K562 (cell line): ENCODE data around the gene UBR4. TPM values are rescaled to one million over a fixed set of nuclear protein-coding genes. Genes with fewer than 3 reads are reported as not detected.

Experiments used
- HIVEP1 ChIP-seq: fragments of 250-450 bp; sonication (Bioruptor Pico); IDR thresholded peaks from 2 replicates; pipeline ENCODE4 v1.4.0; 2020; ENCODE audit warnings: mild to moderate bottlenecking
- NR3C1 ChIP-seq: sonication (generic); formaldehyde crosslinking; IDR thresholded peaks from 2 replicates; pipeline ENCODE4 v1.8.1; 2022; ENCODE audit warnings: missing genetic modification reagents
- PHB2 ChIP-seq: fragments of 450-650 bp; IDR thresholded peaks from 2 replicates; pipeline ENCODE4 v1.6.1; 2017; ENCODE audit warnings: low read depth
- RBM15 ChIP-seq: fragments of 200-400 bp; formaldehyde crosslinking; IDR thresholded peaks from 2 replicates; pipeline ENCODE4 v1.6.1; 2018; ENCODE audit warnings: mild to moderate bottlenecking, low read length, moderate library complexity; ENCODE audit not compliant: insufficient read depth
- SIN3A ChIP-seq, 2 experiments: fragments of 150-350 bp in 1 of 2; IDR thresholded peaks; 2 replicates each; pipeline ENCODE4 v1.6.1; 2011 to 2016; ENCODE audit warnings: borderline replicate concordance in 2 of 2, low read depth in 2 of 2, low read length in 2 of 2, mild to moderate bottlenecking in 2 of 2, moderate library complexity in 2 of 2; ENCODE audit not compliant: control insufficient read depth in 1 of 2
- SMAD1 ChIP-seq: fragments of 150-350 bp; IDR thresholded peaks from 2 replicates; pipeline ENCODE4 v1.6.1; 2014; ENCODE audit warnings: low read length, low read depth; ENCODE audit not compliant: partially characterized antibody
- XRCC5 ChIP-seq: fragments of 200-400 bp; formaldehyde crosslinking; IDR thresholded peaks from 2 replicates; pipeline ENCODE4 v1.6.1; 2017; ENCODE audit warnings: low read depth, mild to moderate bottlenecking, low read length
- ZNF124 ChIP-seq: sonication (generic); formaldehyde crosslinking; IDR thresholded peaks from 2 replicates; pipeline ENCODE4 v1.8.1; 2022; ENCODE audit warnings: missing genetic modification reagents
- polyA plus RNA-seq, 8 experiments: library from polyadenylated mRNA; depleted of rRNA in 4 of 8; stranded (reverse) in 5 of 8; unstranded in 3 of 8; fragments of >200 nt; fragmentation: Nextera tagmentation in 2 of 8; fragmentation: Illumina TruSeq in 1 of 8; extraction: Ambion mirVana in 2 of 8; extraction: Trizol in 1 of 8; gene quantifications; 2 replicates each; pipeline versions ENCODE4 v1.2.1 to v1.2.3, GENCODE V29; 2011 to 2014; ENCODE audit warnings: inconsistent platforms in 1 of 8, missing spikeins in 1 of 8
- total RNA-seq, 7 experiments: library from RNA; depleted of rRNA in 6 of 7; stranded (reverse); fragments of >200 nt in 6 of 7; fragmentation: Illumina TruSeq in 2 of 7; extraction: Trizol in 2 of 7; gene quantifications; 2 replicates each; pipeline versions ENCODE4 v1.2.1 to v1.2.3, GENCODE V29; 2011 to 2021; ENCODE audit warnings: low replicate concordance in 1 of 7
- TF ChIP-seq, protein P1 (sequence below): sonication (generic); formaldehyde crosslinking; IDR thresholded peaks from 2 replicates; pipeline ENCODE4 v1.8.0; 2022; ENCODE audit warnings: missing genetic modification reagents, mild to moderate bottlenecking, borderline replicate concordance
- TF ChIP-seq, protein P2 (sequence below): fragments of 450-650 bp; formaldehyde crosslinking; IDR thresholded peaks from 2 replicates; pipeline ENCODE4 v1.4.0; 2022; ENCODE audit warnings: missing genetic modification characterization
- TF ChIP-seq, protein P3 (sequence below): fragments of 200-800 bp; sonication (Bioruptor generic); IDR thresholded peaks from 2 replicates; pipeline ENCODE4 v1.6.1; 2017; ENCODE audit warnings: missing genetic modification characterization, missing compliant biosample characterization

Gene UBR4
- total and polyA plus RNA-seq, 9 of the 15 experiments (the other 6 are each of a cell fraction or from before 2014, with no cell fraction given) = 55.4 to 277 (median 123) TPM

DNA sequence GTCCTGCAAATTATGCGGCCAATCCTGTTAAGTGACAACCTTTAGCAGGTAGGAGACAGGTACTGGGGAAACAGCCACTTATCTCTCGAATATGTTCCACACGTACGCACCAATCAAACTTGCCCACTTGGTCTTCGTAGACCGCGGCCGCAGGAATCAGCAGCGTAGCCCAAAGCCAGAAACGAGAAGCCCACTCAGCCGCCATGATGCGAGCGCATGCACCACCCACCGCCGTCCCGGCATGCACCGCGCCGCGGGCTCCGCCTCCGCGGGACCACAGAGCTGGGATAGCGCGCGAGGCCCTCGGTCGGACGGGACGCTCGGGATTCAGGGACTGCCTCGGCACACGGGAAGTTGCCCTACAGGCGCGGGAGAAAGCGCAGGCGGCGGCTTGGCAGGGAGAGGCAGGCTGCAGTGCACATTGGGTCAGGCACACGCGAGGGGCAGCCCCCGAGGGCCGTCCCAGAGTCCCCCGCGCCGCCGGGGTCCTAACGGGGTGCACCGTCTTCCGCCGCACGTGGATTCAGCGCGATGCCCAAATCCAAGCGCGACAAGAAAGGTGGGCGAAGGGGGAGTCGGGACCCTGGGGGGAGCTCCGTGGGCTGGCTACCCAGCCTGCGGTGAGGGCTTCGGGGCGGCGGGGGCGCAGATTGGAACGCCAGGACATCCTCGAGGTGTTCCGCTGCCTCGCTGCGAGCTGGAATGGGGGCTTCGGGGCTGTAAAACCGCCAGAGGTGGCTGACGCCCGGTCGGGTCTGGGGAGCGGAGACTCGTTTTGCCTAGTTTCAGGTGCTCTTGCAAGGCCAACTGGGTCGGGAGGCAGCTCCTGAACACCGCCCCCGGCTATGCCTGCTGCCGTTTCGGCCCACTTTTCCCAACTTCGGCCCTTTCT is 41.5 kb upstream of the UBR4 start, which contains the start of the genes EMC1 and MRTO4 (continued):
- TF ChIP-seq, protein P1, sequence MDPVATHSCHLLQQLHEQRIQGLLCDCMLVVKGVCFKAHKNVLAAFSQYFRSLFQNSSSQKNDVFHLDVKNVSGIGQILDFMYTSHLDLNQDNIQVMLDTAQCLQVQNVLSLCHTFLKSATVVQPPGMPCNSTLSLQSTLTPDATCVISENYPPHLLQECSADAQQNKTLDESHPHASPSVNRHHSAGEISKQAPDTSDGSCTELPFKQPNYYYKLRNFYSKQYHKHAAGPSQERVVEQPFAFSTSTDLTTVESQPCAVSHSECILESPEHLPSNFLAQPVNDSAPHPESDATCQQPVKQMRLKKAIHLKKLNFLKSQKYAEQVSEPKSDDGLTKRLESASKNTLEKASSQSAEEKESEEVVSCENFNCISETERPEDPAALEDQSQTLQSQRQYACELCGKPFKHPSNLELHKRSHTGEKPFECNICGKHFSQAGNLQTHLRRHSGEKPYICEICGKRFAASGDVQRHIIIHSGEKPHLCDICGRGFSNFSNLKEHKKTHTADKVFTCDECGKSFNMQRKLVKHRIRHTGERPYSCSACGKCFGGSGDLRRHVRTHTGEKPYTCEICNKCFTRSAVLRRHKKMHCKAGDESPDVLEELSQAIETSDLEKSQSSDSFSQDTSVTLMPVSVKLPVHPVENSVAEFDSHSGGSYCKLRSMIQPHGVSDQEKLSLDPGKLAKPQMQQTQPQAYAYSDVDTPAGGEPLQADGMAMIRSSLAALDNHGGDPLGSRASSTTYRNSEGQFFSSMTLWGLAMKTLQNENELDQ (CRISPR knock-in tag) = peak; percentile 88
- peak; percentile 90; the same call in 1 of the 2 replicates for TF ChIP-seq NR3C1 (CRISPR knock-in tag)
- TF ChIP-seq HIVEP1 (CRISPR knock-in tag) = 0 out of 2 replicates have a peak, but pooled peaks have one; percentile 73
- peak in 1 of 2 experiments; percentile 93; a peak in 3 of 4 replicates for TF ChIP-seq SIN3A (IDR thresholded peaks at IDR 0.05; ENCODE audit: borderline replicate concordance in 2 of 2, control insufficient read depth in 1 of 2, low read depth in 2 of 2, low read length in 2 of 2)
- TF ChIP-seq SMAD1 = peak; percentile 13
- no peak for TF ChIP-seq PHB2
- TF ChIP-seq, protein P2, sequence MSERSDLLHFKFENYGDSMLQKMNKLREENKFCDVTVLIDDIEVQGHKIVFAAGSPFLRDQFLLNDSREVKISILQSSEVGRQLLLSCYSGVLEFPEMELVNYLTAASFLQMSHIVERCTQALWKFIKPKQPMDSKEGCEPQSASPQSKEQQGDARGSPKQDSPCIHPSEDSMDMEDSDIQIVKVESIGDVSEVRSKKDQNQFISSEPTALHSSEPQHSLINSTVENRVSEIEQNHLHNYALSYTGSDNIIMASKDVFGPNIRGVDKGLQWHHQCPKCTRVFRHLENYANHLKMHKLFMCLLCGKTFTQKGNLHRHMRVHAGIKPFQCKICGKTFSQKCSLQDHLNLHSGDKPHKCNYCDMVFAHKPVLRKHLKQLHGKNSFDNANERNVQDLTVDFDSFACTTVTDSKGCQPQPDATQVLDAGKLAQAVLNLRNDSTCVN (CRISPR knock-in tag) = peak; percentile 50
- TF ChIP-seq, protein P3, sequence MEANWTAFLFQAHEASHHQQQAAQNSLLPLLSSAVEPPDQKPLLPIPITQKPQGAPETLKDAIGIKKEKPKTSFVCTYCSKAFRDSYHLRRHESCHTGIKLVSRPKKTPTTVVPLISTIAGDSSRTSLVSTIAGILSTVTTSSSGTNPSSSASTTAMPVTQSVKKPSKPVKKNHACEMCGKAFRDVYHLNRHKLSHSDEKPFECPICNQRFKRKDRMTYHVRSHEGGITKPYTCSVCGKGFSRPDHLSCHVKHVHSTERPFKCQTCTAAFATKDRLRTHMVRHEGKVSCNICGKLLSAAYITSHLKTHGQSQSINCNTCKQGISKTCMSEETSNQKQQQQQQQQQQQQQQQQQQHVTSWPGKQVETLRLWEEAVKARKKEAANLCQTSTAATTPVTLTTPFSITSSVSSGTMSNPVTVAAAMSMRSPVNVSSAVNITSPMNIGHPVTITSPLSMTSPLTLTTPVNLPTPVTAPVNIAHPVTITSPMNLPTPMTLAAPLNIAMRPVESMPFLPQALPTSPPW (CRISPR knock-in tag) = peak; percentile 69
- no peak for TF ChIP-seq RBM15
- TF ChIP-seq ZNF124 = 0 out of 2 replicates have a peak, but pooled peaks have one; percentile 29
- TF ChIP-seq XRCC5 = peak; percentile 72; the same call in 1 of the 2 replicates
